Measurements from ENCODE around the gene PALLD. TPM values are rescaled to one million over a fixed set of nuclear protein-coding genes. Genes with fewer than 3 reads are reported as not detected.

PALLD gene
- total RNA-seq, 6 experiments from 2014 or later = 7.7 to 81.6 (median 24.8) TPM

DNA sequence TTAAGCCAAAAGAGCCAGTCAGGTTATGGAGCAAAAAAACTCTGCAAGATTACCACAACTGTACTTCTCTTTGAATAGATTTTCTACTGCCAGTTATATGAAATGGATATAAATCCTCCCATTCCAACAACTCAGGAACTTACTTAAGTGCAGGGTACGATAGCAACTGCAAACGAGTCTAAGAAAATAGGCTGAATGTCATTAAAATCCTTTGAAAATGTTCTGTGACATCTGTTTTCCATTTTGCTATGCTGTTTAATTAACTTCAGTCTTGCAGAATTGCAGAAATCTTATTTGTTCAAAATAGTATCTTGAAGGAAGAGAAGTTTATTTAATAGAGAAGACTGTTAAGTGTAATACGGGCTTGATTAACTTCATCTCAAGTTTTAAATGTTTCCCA lies 243.8 kb downstream of the PALLD start:
- Histone ChIP-seq H3K36me3 (no peaks in the 10 kb centered on the region), H3K27me3 (no peaks in the 10 kb centered on the region), H3K27ac (no peak overlapping the region), H3K4me3 (no peak overlapping the region), H3K4me1 (no peaks in the 10 kb centered on the region), H3K9me3 (no peaks in the 10 kb centered on the region)
- intact Hi-C loops (cut with DNase I) = no loop called here
- WGBS (ENCODE audit: insufficient coverage, low coverage, low lambda C conversion rate, missing lambda C conversion rate) = 55% methylated on average over 3 of the region's 3 CpGs
- no peak for TF ChIP-seq POLR2A (IDR thresholded peaks at IDR 0.05)
- TF ChIP-seq, protein P1, sequence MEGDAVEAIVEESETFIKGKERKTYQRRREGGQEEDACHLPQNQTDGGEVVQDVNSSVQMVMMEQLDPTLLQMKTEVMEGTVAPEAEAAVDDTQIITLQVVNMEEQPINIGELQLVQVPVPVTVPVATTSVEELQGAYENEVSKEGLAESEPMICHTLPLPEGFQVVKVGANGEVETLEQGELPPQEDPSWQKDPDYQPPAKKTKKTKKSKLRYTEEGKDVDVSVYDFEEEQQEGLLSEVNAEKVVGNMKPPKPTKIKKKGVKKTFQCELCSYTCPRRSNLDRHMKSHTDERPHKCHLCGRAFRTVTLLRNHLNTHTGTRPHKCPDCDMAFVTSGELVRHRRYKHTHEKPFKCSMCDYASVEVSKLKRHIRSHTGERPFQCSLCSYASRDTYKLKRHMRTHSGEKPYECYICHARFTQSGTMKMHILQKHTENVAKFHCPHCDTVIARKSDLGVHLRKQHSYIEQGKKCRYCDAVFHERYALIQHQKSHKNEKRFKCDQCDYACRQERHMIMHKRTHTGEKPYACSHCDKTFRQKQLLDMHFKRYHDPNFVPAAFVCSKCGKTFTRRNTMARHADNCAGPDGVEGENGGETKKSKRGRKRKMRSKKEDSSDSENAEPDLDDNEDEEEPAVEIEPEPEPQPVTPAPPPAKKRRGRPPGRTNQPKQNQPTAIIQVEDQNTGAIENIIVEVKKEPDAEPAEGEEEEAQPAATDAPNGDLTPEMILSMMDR (IDR thresholded peaks at IDR 0.05) = no peak
- ATAC-seq = no peak
- no peak for DNase-seq

DNA sequence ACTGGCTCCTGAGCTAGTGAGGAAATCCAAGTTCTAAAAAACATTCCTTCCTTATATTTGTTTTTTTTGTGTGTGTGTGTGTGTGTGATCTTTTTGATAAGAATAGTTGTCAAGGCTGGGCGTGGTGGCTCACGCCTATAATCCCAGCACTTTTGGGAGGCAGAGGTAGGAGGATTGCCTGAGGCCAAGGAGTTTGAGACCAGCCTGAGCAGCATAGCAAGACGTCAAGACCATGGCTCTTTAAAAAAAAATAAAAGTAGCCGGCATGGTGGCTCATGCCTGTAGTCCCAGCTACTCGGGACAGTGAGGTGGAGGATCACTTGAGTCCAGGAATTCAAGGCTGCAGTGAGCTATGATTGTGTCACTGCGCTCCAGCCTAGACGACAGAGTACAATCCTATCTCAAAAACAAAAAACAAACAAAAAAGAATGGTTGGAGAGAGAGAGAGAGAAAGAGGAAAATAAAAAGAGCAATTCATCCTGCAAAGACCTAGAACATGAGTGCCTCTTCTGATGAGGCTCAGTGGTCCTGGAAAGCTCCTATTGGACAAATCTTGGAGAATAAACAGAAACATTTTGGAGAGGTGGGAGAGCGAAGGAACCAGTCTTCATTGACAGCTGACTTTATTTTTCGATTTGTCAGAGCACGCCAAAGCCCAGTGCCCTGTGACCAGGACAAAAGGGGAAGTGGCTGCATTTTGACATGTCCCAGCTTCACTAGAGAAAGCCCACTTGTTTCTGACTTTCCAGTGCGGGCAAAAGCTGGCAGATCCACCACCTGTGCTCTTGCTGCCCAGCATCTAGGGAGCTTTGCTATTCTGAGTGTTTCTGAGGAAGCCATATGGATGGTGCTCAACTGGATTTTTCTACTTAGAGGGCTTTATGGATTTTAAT lies 244.7 kb downstream of the PALLD start:
- DNase-seq (peak in 1 of 3 donors; percentile 50), ATAC-seq (peak; percentile 31 to 69 (median 46))
- TF ChIP-seq POLR2A (IDR thresholded peaks at IDR 0.05) = no peak
- TF ChIP-seq, protein P1 (IDR thresholded peaks at IDR 0.05) = no peak
- H3K36me3 ChIP-seq = no peaks in the 10 kb centered on the region
- no peak overlapping the region for H3K4me3 ChIP-seq
- H3K27me3 ChIP-seq = no peaks in the 10 kb centered on the region
- intact Hi-C loops (cut with DNase I) = no loop called here
- H3K27ac ChIP-seq = no peak overlapping the region
- H3K9me3 ChIP-seq = no peaks in the 10 kb centered on the region
- WGBS (ENCODE audit: insufficient coverage, low coverage, low lambda C conversion rate, missing lambda C conversion rate) = 64% methylated on average over 8 of the region's 11 CpGs
- no peaks in the 10 kb centered on the region for H3K4me1 ChIP-seq

- no peaks in the 10 kb centered on the region for H3K27me3 ChIP-seq
- no peaks in the 10 kb centered on the region for H3K36me3 ChIP-seq
- no peak for DNase-seq
- H3K9me3 ChIP-seq = no peaks in the 10 kb centered on the region
- H3K4me1 ChIP-seq = no peaks in the 10 kb centered on the region
- intact Hi-C loops (cut with DNase I) = no loop called here
- TF ChIP-seq, protein P1 (IDR thresholded peaks at IDR 0.05) = no peak
- TF ChIP-seq POLR2A (IDR thresholded peaks at IDR 0.05) = no peak
- H3K27ac ChIP-seq = no peak overlapping the region
- WGBS (ENCODE audit: insufficient coverage, low coverage, low lambda C conversion rate, missing lambda C conversion rate) = 83% methylated on average over 3 of the region's 3 CpGs
- no peak for ATAC-seq
- no peak overlapping the region for H3K4me3 ChIP-seq
These were observed 246.3 kb downstream of the PALLD start for GRCh38 chr4:168743131-168743530.

DNA sequence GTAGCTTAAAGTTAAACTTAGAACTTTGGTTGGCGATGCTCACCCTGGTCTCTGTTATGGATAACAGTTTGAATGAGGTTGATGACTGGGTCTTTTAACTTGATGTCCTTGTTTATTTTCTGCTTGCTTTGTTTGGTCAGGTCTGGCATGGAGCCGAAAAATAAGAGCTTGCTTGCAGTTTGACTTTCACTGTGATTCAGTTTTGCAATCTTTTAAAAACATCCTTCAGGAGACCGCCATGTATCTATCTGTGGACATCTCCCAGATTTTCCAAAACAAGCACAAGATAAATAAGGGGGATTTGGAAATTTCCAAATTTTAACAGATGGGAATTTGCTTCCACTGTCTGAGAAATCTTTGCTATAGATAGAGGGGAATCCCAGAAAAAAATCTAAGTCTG lies 246.7 kb downstream of the PALLD start:
- no peak for TF ChIP-seq POLR2A (IDR thresholded peaks at IDR 0.05)
- TF ChIP-seq, protein P1 (IDR thresholded peaks at IDR 0.05) = no peak
- H3K27me3 ChIP-seq = no peaks in the 10 kb centered on the region
- peak; percentile 54 to 91 (median 86) for ATAC-seq
- no peaks in the 10 kb centered on the region for H3K9me3 ChIP-seq
- no peak overlapping the region for H3K27ac ChIP-seq
- intact Hi-C loops (cut with DNase I) = no loop called here
- H3K4me1 ChIP-seq = no peaks in the 10 kb centered on the region
- 30% methylated on average over 3 of the region's 3 CpGs for WGBS (ENCODE audit: insufficient coverage, low coverage, low lambda C conversion rate, missing lambda C conversion rate)
- peak in 1 of 3 donors; percentile 57 for DNase-seq
- H3K36me3 ChIP-seq = no peaks in the 10 kb centered on the region
- no peak overlapping the region for H3K4me3 ChIP-seq

Measured in right lobe of liver (tissue), 6 donors.